BE2C (cell line): ENCODE measurements around the gene ARHGEF17.

Experiments
- DNase-seq: peaks from one replicate; pipeline ENCODE4 v3.0.0-alpha.2; 2020
- H3K27me3 ChIP-seq: fragments of 250-450 bp; sonication (Bioruptor Pico); 2 replicates; pipeline ENCODE4 v1.5.1; 2020; ENCODE audit warnings: mild to moderate bottlenecking
- H3K36me3 ChIP-seq: fragments of 250-450 bp; sonication (Bioruptor Pico); 2 replicates; pipeline ENCODE4 v1.5.1; 2020; ENCODE audit warnings: mild to moderate bottlenecking
- H3K4me1 ChIP-seq: fragments of 250-450 bp; sonication (Bioruptor Pico); 2 replicates; pipeline ENCODE4 v1.5.1; 2020
- H3K4me3 ChIP-seq: 2 replicates; pipeline ENCODE4 v1.5.1; 2011; ENCODE audit warnings: low read depth, low read length
- H3K9me3 ChIP-seq: fragments of 250-450 bp; sonication (Bioruptor Pico); 2 replicates; pipeline ENCODE4 v1.5.1; 2020
- TF ChIP-seq, protein P1 (sequence below): IDR thresholded peaks from 2 replicates; pipeline ENCODE4 v1.5.1; 2012; ENCODE audit warnings: mild to moderate bottlenecking, low read depth, low read length

ARHGEF17 gene

DNA sequence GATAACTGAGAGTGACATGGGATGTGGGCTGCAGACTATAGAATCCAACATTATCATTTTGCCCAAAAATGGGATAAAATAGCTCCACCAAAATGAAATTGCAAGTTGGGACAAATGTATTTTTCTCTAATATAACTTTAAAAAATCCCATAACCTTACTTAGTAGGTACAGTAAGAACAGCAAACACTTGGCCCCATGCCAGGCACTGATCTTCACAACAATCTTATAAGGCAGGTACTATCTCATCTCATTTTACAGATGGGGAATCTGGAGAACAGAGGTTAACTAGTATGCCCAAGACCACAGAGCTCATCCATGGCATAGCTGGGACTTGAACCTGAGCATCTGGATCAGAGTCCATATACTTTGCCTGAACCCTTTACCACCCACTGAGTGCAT, 13.5 kb upstream of the ARHGEF17 start:
- Histone ChIP-seq H3K36me3 (peaks cover 47% of the 10 kb centered on the region), H3K9me3 (no peaks in the 10 kb centered on the region), H3K27me3 (no peaks in the 10 kb centered on the region), H3K4me1 (peaks cover 6% of the 10 kb centered on the region), H3K4me3 (no peak overlapping the region)
- TF ChIP-seq, protein P1, sequence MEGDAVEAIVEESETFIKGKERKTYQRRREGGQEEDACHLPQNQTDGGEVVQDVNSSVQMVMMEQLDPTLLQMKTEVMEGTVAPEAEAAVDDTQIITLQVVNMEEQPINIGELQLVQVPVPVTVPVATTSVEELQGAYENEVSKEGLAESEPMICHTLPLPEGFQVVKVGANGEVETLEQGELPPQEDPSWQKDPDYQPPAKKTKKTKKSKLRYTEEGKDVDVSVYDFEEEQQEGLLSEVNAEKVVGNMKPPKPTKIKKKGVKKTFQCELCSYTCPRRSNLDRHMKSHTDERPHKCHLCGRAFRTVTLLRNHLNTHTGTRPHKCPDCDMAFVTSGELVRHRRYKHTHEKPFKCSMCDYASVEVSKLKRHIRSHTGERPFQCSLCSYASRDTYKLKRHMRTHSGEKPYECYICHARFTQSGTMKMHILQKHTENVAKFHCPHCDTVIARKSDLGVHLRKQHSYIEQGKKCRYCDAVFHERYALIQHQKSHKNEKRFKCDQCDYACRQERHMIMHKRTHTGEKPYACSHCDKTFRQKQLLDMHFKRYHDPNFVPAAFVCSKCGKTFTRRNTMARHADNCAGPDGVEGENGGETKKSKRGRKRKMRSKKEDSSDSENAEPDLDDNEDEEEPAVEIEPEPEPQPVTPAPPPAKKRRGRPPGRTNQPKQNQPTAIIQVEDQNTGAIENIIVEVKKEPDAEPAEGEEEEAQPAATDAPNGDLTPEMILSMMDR, result no peak
- no peak for DNase-seq

DNA sequence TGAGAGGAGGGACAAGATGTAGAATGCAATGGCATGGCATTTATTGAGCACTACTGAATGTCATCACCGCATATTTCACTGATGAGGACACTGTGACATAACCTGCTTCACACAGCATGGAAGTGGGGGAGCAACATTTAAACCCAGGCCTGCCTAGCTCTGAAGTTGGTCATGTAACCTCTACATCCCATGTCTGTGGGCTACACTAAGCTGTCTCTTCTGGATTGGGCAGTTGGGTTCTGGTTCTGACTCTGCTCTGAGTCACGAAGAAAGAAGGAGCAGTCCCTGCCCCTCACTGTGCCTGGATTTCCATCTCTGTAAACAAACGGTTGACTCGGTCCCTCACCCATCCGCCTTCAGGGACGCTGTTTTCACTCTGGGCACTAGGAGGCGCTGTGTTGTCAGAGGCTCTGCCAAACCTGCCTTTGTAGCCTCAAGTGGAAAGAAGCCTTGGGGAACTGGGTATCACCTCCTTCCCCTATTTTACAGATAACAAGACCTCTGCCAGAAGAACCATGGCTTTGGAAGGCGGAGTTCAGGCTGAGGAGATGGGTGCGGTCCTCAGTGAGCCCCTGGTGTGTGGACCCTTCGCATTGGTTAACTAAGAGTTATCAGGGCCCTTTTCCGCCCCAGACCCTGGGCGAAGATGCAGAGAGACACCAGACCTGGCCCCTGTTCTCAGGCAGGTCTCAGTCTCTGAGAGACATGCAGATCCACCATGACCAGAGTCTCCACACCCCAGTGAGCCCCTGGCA, 12.7 kb upstream of the ARHGEF17 start:
- no peaks in the 10 kb centered on the region for H3K27me3 ChIP-seq
- peaks cover 51% of the 10 kb centered on the region for H3K36me3 ChIP-seq
- H3K9me3 ChIP-seq, result no peaks in the 10 kb centered on the region
- TF ChIP-seq, protein P1, result peak; percentile 98
- H3K4me3 ChIP-seq, result no peak overlapping the region
- peaks cover 3% of the 10 kb centered on the region for H3K4me1 ChIP-seq
- peak; percentile 76 for DNase-seq

DNA sequence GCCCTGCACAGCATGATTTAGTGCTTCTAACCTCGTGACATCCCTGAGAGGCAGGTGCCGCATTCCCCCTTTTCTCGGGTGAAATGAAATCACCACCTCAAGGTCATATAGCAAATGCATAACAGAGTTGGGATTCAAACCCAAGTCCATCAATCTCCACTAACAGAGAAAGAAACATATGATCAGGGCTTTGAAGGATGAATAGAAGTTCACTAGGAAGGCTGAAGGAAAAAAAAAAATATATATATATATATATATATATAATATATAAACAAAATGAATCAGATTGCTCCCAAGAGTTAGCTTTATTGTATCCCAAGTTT, 12.1 kb upstream of the ARHGEF17 start:
- H3K4me3 ChIP-seq, result no peak overlapping the region
- H3K9me3 ChIP-seq, result no peaks in the 10 kb centered on the region
- peaks cover 51% of the 10 kb centered on the region for H3K36me3 ChIP-seq
- DNase-seq, result no peak
- no peaks in the 10 kb centered on the region for H3K27me3 ChIP-seq
- TF ChIP-seq, protein P1, result no peak
- H3K4me1 ChIP-seq, result peaks cover 3% of the 10 kb centered on the region

DNA sequence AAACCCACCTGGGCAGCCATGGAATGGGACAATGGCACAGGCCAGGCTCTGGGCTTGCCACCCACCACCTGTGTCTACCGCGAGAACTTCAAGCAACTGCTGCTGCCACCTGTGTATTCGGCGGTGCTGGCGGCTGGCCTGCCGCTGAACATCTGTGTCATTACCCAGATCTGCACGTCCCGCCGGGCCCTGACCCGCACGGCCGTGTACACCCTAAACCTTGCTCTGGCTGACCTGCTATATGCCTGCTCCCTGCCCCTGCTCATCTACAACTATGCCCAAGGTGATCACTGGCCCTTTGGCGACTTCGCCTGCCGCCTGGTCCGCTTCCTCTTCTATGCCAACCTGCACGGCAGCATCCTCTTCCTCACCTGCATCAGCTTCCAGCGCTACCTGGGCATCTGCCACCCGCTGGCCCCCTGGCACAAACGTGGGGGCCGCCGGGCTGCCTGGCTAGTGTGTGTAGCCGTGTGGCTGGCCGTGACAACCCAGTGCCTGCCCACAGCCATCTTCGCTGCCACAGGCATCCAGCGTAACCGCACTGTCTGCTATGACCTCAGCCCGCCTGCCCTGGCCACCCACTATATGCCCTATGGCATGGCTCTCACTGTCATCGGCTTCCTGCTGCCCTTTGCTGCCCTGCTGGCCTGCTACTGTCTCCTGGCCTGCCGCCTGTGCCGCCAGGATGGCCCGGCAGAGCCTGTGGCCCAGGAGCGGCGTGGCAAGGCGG, 11.4 kb upstream of the ARHGEF17 start:
- H3K9me3 ChIP-seq, result no peaks in the 10 kb centered on the region
- no peaks in the 10 kb centered on the region for H3K27me3 ChIP-seq
- peaks cover 48% of the 10 kb centered on the region for H3K36me3 ChIP-seq
- no peak overlapping the region for H3K4me3 ChIP-seq
- DNase-seq, result no peak
- peaks cover 3% of the 10 kb centered on the region for H3K4me1 ChIP-seq
- TF ChIP-seq, protein P1, result no peak

DNA sequence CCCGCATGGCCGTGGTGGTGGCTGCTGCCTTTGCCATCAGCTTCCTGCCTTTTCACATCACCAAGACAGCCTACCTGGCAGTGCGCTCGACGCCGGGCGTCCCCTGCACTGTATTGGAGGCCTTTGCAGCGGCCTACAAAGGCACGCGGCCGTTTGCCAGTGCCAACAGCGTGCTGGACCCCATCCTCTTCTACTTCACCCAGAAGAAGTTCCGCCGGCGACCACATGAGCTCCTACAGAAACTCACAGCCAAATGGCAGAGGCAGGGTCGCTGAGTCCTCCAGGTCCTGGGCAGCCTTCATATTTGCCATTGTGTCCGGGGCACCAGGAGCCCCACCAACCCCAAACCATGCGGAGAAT, 10.9 kb upstream of the ARHGEF17 start:
- Histone ChIP-seq H3K4me1 (peaks cover 3% of the 10 kb centered on the region), H3K36me3 (peaks cover 44% of the 10 kb centered on the region), H3K27me3 (no peaks in the 10 kb centered on the region), H3K9me3 (no peaks in the 10 kb centered on the region), H3K4me3 (no peak overlapping the region)
- DNase-seq, result no peak
- TF ChIP-seq, protein P1, result no peak

DNA sequence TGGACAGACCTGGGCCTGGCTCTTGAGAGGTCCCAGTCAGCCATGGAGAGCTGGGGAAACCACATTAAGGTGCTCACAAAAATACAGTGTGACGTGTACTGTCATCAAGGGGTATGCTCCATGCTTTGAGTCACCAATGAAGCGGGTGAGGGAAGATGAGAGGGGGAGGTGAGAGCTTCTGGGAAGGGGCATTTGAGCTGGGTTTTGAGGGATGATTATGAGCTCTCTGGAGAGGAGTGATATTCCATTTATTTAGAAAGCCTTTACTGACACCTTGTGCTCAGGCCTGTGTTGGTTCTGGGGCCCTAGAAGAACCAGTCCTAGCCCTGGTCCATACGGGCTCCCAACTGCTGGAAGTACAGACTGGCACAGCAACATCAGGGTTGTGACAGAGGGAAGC, 10.4 kb upstream of the ARHGEF17 start:
- Histone ChIP-seq H3K4me1 (peaks cover 3% of the 10 kb centered on the region), H3K27me3 (no peaks in the 10 kb centered on the region), H3K9me3 (no peaks in the 10 kb centered on the region), H3K4me3 (no peak overlapping the region), H3K36me3 (peaks cover 44% of the 10 kb centered on the region)
- DNase-seq, result no peak
- TF ChIP-seq, protein P1, result no peak
